H1 (cell line): ENCODE measurements around the gene TMEM255B.

Experiments
- ATF3 ChIP-seq: IDR thresholded peaks from 2 replicates; pipeline ENCODE4 v1.6.1; 2011; ENCODE audit warnings: low read depth, mild to moderate bottlenecking, low read length; ENCODE audit not compliant: insufficient read depth
- CEBPB ChIP-seq: IDR thresholded peaks from 2 replicates; pipeline ENCODE4 v1.6.1; 2012; ENCODE audit warnings: low read depth, low read length
- CTCF ChIP-seq, 3 experiments: IDR thresholded peaks; 1 replicate in 2 of 3; 2 replicates in 1 of 3; pipeline versions ENCODE4 v1.5.1 to v1.6.1; 2011; ENCODE audit warnings: low read length in 3 of 3, mild to moderate bottlenecking in 3 of 3, inconsistent platforms in 2 of 3, low read depth in 1 of 3, moderate library complexity in 1 of 3; ENCODE audit not compliant: insufficient read depth in 1 of 3; ENCODE audit errors: control extremely low read depth in 1 of 3
- EGR1 ChIP-seq: IDR thresholded peaks from 2 replicates; pipeline ENCODE4 v1.6.1; 2011; ENCODE audit warnings: low read depth, low read length, borderline replicate concordance
- EP300 ChIP-seq, 2 experiments: IDR thresholded peaks; 1 replicate in 1 of 2; 2 replicates in 1 of 2; pipeline ENCODE4 v1.6.1; 2011 to 2012; ENCODE audit warnings: low read depth in 2 of 2, low read length in 2 of 2, mild to moderate bottlenecking in 2 of 2, borderline replicate concordance in 1 of 2, inconsistent platforms in 1 of 2, moderate library complexity in 1 of 2
- EZH2 ChIP-seq: fragments of 200-600 bp; sonication (generic); IDR thresholded peaks from 2 replicates; pipeline ENCODE4 v1.7.1; 2012; ENCODE audit warnings: low read depth, mild to moderate bottlenecking, moderate library complexity, low read length, inconsistent platforms; ENCODE audit not compliant: severe bottlenecking
- GTF2F1 ChIP-seq: IDR thresholded peaks from 2 replicates; pipeline ENCODE4 v1.6.1; 2012; ENCODE audit warnings: low read depth, low read length, improper control_type of control experiment, borderline replicate concordance
- POLR2A ChIP-seq, 2 experiments: IDR thresholded peaks; 1 replicate in 1 of 2; 2 replicates in 1 of 2; pipeline ENCODE4 v1.6.1; 2011; ENCODE audit warnings: low read depth in 2 of 2, low read length in 2 of 2, mild to moderate bottlenecking in 2 of 2; ENCODE audit errors: control extremely low read depth in 1 of 2
- POLR2AphosphoS5 ChIP-seq: IDR thresholded peaks from 2 replicates; pipeline ENCODE4 v1.6.1; 2011; ENCODE audit warnings: low read depth, low read length
- RAD21 ChIP-seq, 2 experiments: IDR thresholded peaks in 1 of 2; conservative IDR thresholded peaks in 1 of 2; 2 replicates each; pipeline ENCODE4 v1.6.1; 2011; ENCODE audit warnings: low read depth in 2 of 2, low read length in 2 of 2, improper control_type of control experiment in 1 of 2, inconsistent platforms in 1 of 2, mild to moderate bottlenecking in 1 of 2, moderate library complexity in 1 of 2
- SIX5 ChIP-seq: IDR thresholded peaks from 2 replicates; pipeline ENCODE4 v1.6.1; 2011; ENCODE audit warnings: mild to moderate bottlenecking, low read depth, low read length
- TAF7 ChIP-seq: optimal IDR thresholded peaks from 2 replicates; pipeline ENCODE3; 2011; ENCODE audit warnings: low read depth, mild to moderate bottlenecking, inconsistent platforms, low read length, moderate library complexity, borderline replicate concordance
- TBP ChIP-seq: IDR thresholded peaks from 2 replicates; pipeline ENCODE4 v1.6.1; 2011; ENCODE audit warnings: low read depth, low read length, improper control_type of control experiment
- YY1 ChIP-seq: IDR thresholded peaks from 2 replicates; pipeline ENCODE4 v1.6.1; 2011; ENCODE audit warnings: low read depth, mild to moderate bottlenecking, low read length

GRCh38 chr13:113859311-113860050, 100.5 kb downstream of the TMEM255B start:
- TF ChIP-seq GTF2F1, result no peak
- TF ChIP-seq EP300 (IDR thresholded peaks at IDR 0.05; ENCODE audit: borderline replicate concordance in 1 of 2, low read depth in 2 of 2, low read length in 2 of 2), result no peak
- no peak for TF ChIP-seq CEBPB
- no peak for TF ChIP-seq POLR2A (IDR thresholded peaks at IDR 0.05; ENCODE audit: control extremely low read depth in 1 of 2, low read depth in 2 of 2, low read length in 2 of 2)
- TF ChIP-seq RAD21 (IDR thresholded peaks at IDR 0.05 in 1 of 2, conservative IDR thresholded peaks at IDR 0.05 in 1 of 2; ENCODE audit: low read depth in 2 of 2, low read length in 2 of 2), result no peak
- TF ChIP-seq ATF3, result no peak
- TF ChIP-seq CTCF (IDR thresholded peaks at IDR 0.05; ENCODE audit: control extremely low read depth in 1 of 3, insufficient read depth in 1 of 3, low read depth in 1 of 3, low read length in 3 of 3), result no peak
- TF ChIP-seq TBP, result no peak
- TF ChIP-seq EGR1, result no peak
- no peak for TF ChIP-seq YY1
- no peak for TF ChIP-seq TAF7
- TF ChIP-seq EZH2, result no peak
- TF ChIP-seq POLR2AphosphoS5, result no peak
- TF ChIP-seq SIX5, result no peak
